BJ (cell line): ENCODE results near the gene ZDHHC5. TPM values are rescaled to one million over a fixed set of nuclear protein-coding genes. Genes with fewer than 3 reads are reported as not detected.

ENCODE experiments used
- CTCF ChIA-PET: fragments of 350-600 bp; formaldehyde crosslinking; extraction: SDS; loops from one replicate; lab custom pipeline; 2021; ENCODE audit warnings: antibody characterized with exemption, inconsistent platforms; lab: Yijun Ruan, JAX
- POLR2A ChIA-PET: fragments of 300-600 bp; sonication (Branson Sonifier 250); formaldehyde crosslinking; extraction: SDS; loops from one replicate; lab custom pipeline; 2021; ENCODE audit warnings: antibody characterized with exemption; lab: Charles Lee
- DNase-seq: peaks from one replicate; pipeline ENCODE4 v3.0.0-alpha.2; 2011; ENCODE audit warnings: low read depth
- H3K27me3 ChIP-seq: 2 replicates; pipeline ENCODE4 v1.6.0; 2011; ENCODE audit warnings: low read length; ENCODE audit not compliant: control insufficient read depth, insufficient read depth
- H3K36me3 ChIP-seq: 2 replicates; pipeline ENCODE4 v1.5.1; 2011; ENCODE audit warnings: low read length; ENCODE audit not compliant: control insufficient read depth, insufficient read depth
- H3K4me3 ChIP-seq: 2 replicates; pipeline ENCODE4 v1.5.1; 2011; ENCODE audit warnings: low read depth, mild to moderate bottlenecking, control low read depth, low read length
- CTCF ChIP-seq: IDR thresholded peaks from 2 replicates; pipeline ENCODE4 v1.5.1; 2011; ENCODE audit warnings: low read depth, mild to moderate bottlenecking, control low read depth, inconsistent platforms, low read length, moderate library complexity; ENCODE audit not compliant: insufficient read depth
- polyA plus RNA-seq: library from polyadenylated mRNA; depleted of rRNA; stranded (reverse); fragments of >200 nt; gene quantifications from 2 replicates; pipeline ENCODE4 v1.2.3, GENCODE V29; 2011

ZDHHC5 gene
- polyA plus RNA-seq, 1 experiment: 76.7 TPM

DNA sequence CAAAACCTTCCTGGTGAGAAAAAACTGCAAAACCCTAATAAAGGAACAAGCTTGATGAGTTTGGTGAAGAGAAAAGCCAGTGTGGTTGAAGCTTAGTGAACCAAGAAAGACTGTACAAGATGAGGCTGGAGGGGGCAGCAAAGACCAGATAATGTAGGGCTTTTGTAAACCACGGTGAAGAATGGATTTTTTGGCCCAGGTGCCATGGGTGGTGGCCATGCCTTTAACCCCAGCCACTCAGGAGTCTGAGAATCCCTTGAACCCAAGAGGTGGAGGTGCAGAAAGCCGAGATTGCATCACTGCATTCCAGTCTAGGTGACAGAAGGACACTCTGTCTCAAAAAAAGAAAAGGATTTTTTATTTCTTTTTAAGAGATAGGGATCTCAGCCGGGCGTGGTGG lies 5.0 kb upstream of the ZDHHC5 start:
- no peak for DNase-seq
- no peak overlapping the region for H3K4me3 ChIP-seq
- ChIA-PET POLR2A (no interaction called here), CTCF (interaction anchor here (0.7 kb wide), 1 partner anchor 40 kb away, joined by 3 read pairs; no protein-coding TSS in a partner anchor)
- no peaks in the 10 kb centered on the region for H3K27me3 ChIP-seq
- TF ChIP-seq CTCF: no peak
- H3K36me3 ChIP-seq: peaks cover 14% of the 10 kb centered on the region

- H3K27me3 ChIP-seq: no peaks in the 10 kb centered on the region
- no peak for TF ChIP-seq CTCF
- peaks cover 14% of the 10 kb centered on the region for H3K36me3 ChIP-seq
- H3K4me3 ChIP-seq: no peak overlapping the region
- DNase-seq: no peak
- ChIA-PET POLR2A (no interaction called here), CTCF (interaction anchor here (1.2 kb wide), 1 partner anchor 20 kb away, joined by 4 read pairs; no protein-coding TSS in a partner anchor)
Measured at GRCh38 chr11:57663975-57664374, 3.9 kb upstream of the ZDHHC5 start.

DNA sequence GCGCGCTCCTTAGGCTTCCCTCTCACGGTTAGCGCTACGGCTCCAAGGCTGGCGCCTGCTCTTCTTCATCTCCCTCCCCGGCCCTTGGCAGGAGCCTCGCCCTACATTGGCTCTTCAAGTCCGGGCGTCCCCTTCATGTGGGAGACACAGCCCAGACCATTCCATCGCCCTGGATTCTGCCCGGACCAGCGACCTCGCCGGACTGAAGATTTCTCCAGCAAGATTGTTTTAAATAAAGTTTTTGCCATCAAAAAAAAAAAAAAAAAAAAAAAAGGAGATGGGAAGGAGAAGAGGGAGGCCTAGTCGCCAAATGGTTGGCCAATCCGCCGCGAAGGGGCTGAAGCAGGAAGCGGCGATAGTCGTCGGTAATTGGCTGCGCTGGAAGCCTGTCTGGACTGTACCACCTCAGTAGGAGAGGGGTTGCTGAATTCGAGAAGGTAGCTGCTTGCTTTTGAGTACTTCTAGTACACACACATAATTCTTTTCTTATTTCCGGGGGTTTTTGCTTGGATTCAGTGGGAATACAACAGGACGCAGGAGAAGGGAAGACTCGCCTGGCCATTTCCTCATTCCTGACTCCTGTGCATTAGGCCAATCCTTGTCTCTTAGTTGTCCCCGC lies 688 bp upstream of the ZDHHC5 start:
- no peak for TF ChIP-seq CTCF
- ChIA-PET CTCF (interaction anchor here (0.7 to 3.0 kb wide), 4 partner anchors 9 to 321 kb away, joined by 3 to 8 read pairs (median 4); no protein-coding TSS in a partner anchor), POLR2A (no interaction called here)

GRCh38 chr11:57668434-57668782 lies 494 bp downstream of the ZDHHC5 start:
- no peak for DNase-seq
- H3K27me3 ChIP-seq: no peaks in the 10 kb centered on the region
- H3K4me3 ChIP-seq: peak overlapping the region; percentile 83
- H3K36me3 ChIP-seq: peaks cover 1% of the 10 kb centered on the region; the same call in 1 of the 2 replicates
- ChIA-PET POLR2A (no interaction called here), CTCF (interaction anchor here (3.0 kb wide), 1 partner anchor 24 kb away, joined by 8 read pairs; no protein-coding TSS in a partner anchor)
- no peak for TF ChIP-seq CTCF

More for the DNA sequence above, 688 bp upstream of the ZDHHC5 start:
- Histone ChIP-seq H3K36me3 (no peaks in the 10 kb centered on the region), H3K4me3 (peak overlapping the region; percentile 83), H3K27me3 (no peaks in the 10 kb centered on the region)
- peak; percentile 83 for DNase-seq

- no peak for TF ChIP-seq CTCF
- Histone ChIP-seq H3K27me3 (no peaks in the 10 kb centered on the region), H3K36me3 (peaks cover 1% of the 10 kb centered on the region), H3K4me3 (no peak overlapping the region)
- DNase-seq: no peak
- POLR2A ChIA-PET: no interaction called here
- CTCF ChIA-PET: no interaction called here
Measured at GRCh38 chr11:57674251-57674650, 6.3 kb downstream of the ZDHHC5 start.
